HG02943 (cell line): ENCODE results near the gene SRRD.

Experiments used
- ATAC-seq: cut with Tn5 transposase; IDR thresholded peaks from one replicate; pipeline ENCODE4 v1.9.1; 2021; ENCODE audit warnings: mild to moderate bottlenecking, low read depth, moderate library complexity; ENCODE audit not compliant: unreplicated experiment

Gene SRRD

GRCh38 chr22:26480611-26480932 lies 3.1 kb upstream of the SRRD start:
- no peak for ATAC-seq

- ATAC-seq: no peak
These were observed 2.5 kb upstream of the SRRD start for GRCh38 chr22:26481112-26481693.

GRCh38 chr22:26481694-26482093 lies 2.0 kb upstream of the SRRD start:
- no peak for ATAC-seq

GRCh38 chr22:26482161-26482560 lies 1.5 kb upstream of the SRRD start:
- ATAC-seq: no peak

- no peak for ATAC-seq
These were observed 636 bp upstream of the SRRD start for GRCh38 chr22:26483043-26483438.

GRCh38 chr22:26484360-26484706 lies 656 bp downstream of the SRRD start:
- ATAC-seq: no peak

- ATAC-seq: no peak
These were observed 1.3 kb downstream of the SRRD start for GRCh38 chr22:26485013-26485412.

- ATAC-seq: no peak
These were observed 2.2 kb downstream of the SRRD start for GRCh38 chr22:26485806-26486390.

- ATAC-seq: no peak
These were observed 2.7 kb downstream of the SRRD start for GRCh38 chr22:26486394-26486793.

GRCh38 chr22:26487996-26488395 lies 4.3 kb downstream of the SRRD start:
- no peak for ATAC-seq

GRCh38 chr22:26489447-26490036 lies 5.9 kb downstream of the SRRD start:
- ATAC-seq: no peak

- no peak for ATAC-seq
These were observed 8.5 kb downstream of the SRRD start for GRCh38 chr22:26492220-26492619.

- no peak for ATAC-seq
These were observed 10.8 kb downstream of the SRRD start for GRCh38 chr22:26494506-26494905.

- ATAC-seq: no peak
These were observed 12.8 kb downstream of the SRRD start for GRCh38 chr22:26496456-26496855.

GRCh38 chr22:26499188-26499703 lies 15.6 kb downstream of the SRRD start:
- no peak for ATAC-seq

GRCh38 chr22:26501996-26502395 lies 18.3 kb downstream of the SRRD start:
- no peak for ATAC-seq

- ATAC-seq: no peak
These were observed 19.2 kb downstream of the SRRD start for GRCh38 chr22:26502688-26503561.

- no peak for ATAC-seq
These were observed 20.1 kb downstream of the SRRD start for GRCh38 chr22:26503758-26504157.

- no peak for ATAC-seq
These were observed 24.5 kb downstream of the SRRD start for GRCh38 chr22:26508148-26508547.

- peak; percentile 97 for ATAC-seq
These were observed 28.6 kb downstream of the SRRD start, which contains the start of gene TFIP11 for GRCh38 chr22:26512149-26512793. Gene TFIP11 (minus strand): TSS chr22:26512473. CDS start chr22:26510272, 2,201 bp downstream.

- no peak for ATAC-seq
These were observed 30.2 kb downstream of the SRRD start for GRCh38 chr22:26513838-26514237.
